Mucosa of gallbladder (tissue), 1 donor: ENCODE measurements around the gene MIB1. TPM values are rescaled to one million over a fixed set of nuclear protein-coding genes. Genes with fewer than 3 reads are reported as not detected.
"Not testable (repeated sequence)": the region's sequence is repeated elsewhere in the genome, so short reads cannot be mapped to it uniquely, and the experiment has no call there.

ENCODE experiments used
- DNase-seq: peaks from one replicate; pipeline ENCODE4 v3.0.0-alpha.2; 2020; ENCODE audit warnings: low spot score
- total RNA-seq: library from RNA; stranded (reverse); gene quantifications from one replicate; pipeline ENCODE4 v1.2.1, GENCODE V29; 2021
- donor health status: DM: no; HTN: no; CAD: no.

MIB1 gene
- total RNA-seq, 1 donor from 2014 or later, result 37.9 TPM

GRCh38 chr18:21743166-21743832, 2.7 kb downstream of the MIB1 start:
- no peak for DNase-seq

GRCh38 chr18:21745231-21745630, 4.6 kb downstream of the MIB1 start:
- no peak for DNase-seq

DNA sequence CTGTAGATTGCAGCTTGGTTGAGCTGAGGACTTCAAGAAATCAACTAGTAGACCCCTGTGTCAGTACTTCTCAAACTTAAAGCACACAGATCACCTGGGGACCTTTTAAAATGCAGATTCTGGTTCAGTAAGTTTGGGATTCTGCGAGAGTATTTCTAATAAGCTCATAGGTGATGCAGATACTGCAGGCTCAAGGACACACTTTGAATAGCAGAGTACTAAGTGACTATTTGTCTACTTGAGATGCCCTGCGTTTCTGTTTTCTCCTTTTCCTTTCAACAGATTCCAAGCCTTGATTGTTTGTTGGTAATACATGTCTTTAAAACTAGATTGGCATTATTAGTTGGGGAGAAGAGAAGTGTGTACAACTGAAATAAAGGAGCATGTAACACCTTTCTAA, 6.7 kb downstream of the MIB1 start:
- no peak for DNase-seq

DNA sequence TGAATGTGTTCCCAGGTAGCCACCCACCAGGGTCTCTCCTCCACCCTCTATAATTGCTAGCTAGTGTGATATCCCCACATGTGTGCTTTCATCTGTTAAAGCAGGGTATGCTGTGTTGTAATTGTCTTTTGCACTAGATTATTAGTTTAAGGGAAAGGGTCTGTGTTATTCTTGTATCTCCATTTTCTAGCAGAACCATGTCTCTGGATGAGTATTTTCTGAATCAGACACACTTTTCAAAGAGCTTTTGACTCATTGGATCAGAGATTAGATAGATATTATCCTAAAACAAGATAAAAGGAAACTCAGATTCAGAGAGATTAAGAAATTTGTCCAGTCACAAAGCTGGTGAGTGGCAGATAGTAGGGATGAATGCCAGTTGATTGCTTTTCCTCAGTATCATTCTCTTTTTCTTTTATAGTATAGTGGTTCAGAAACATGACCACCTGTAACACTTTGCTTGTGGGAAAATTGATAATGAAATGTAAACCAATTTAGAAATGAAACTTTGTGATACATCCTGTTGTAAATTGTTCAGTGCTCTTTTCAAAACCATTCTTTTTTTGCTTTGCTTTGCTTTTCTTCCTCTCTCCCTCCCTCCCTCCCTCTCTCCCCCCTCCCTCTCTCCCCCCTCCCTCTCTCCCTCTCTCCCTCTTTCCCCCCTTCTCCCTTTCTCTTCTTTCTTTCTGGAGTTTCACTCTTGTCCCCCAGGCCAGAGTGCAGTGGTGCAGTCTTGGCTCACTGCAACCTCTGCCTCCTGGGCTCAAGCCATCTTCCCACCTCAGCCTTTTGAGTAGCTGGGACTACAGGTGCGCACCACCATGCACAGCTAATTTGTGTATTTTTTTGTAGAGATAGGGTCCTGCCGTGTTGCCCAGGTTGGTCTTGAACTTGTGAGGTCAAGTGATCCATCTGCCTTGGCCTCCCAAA, 7.4 kb downstream of the MIB1 start:
- DNase-seq, result no peak

- no peak for DNase-seq
Measured at GRCh38 chr18:21757833-21758232, 17.2 kb downstream of the MIB1 start.

GRCh38 chr18:21759836-21760235, 19.2 kb downstream of the MIB1 start:
- DNase-seq, result no peak

- DNase-seq, result no peak
Measured at GRCh38 chr18:21760321-21760720, 19.7 kb downstream of the MIB1 start.

DNA sequence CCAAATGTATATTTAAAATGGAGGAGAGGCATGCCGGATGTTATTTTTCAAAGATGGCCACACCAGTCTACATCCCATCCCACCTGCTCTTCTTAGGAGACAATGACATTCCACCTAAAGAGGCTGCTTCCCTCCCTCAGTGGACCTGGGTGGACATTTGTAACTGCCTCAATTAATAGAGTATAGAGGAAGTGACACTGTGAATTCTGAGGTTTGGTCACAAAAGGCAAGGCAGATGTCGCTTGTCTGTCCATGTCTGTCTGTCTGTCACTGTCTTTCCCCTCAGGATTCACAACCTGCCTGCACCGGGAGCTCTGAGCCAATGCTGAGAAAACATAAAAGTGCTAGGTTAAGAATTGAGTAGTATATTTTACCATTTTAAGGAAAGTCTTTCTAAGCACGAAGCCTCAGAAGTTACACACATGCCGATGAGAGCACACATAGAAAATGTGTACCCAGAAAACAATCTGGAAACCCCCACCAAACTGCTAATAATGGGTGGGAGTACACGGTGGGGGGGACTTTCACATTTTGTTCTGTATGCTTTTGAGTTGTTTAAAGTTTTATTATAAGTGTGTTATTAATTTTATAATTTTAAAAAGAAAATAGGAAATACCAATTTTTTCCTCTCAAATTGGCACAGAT, 21.0 kb downstream of the MIB1 start:
- DNase-seq, result no peak

DNA sequence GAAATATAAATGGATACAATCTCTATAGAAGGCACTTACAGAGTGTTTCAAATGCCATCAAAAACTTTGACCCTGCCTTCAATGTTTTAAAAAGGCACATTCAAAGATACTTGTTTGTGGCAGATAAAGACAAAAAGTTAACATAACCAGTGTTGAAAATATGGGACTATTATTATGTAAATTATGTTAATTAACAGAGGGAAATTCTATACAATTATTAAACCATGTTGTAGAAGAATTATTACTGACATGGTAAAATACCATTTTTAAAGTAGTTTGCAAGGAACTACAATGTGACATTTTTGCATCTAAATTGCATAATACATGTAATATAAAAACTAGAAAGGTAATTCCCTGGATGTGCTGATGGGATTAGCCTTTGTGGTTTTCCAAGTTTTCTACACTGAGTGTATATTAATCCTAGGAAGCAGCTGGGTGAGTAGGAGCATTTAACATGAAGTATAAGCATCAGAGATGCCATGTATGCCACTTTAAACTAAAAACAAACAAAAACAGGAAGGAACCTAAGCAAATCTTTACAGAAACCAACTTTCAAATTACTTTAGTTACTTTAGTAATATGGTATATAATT, 21.7 kb downstream of the MIB1 start:
- DNase-seq, result no peak

- DNase-seq, result no peak
Measured at GRCh38 chr18:21763846-21764646, 23.5 kb downstream of the MIB1 start.

- no peak for DNase-seq
Measured at GRCh38 chr18:21769206-21769605, 28.6 kb downstream of the MIB1 start.

DNA sequence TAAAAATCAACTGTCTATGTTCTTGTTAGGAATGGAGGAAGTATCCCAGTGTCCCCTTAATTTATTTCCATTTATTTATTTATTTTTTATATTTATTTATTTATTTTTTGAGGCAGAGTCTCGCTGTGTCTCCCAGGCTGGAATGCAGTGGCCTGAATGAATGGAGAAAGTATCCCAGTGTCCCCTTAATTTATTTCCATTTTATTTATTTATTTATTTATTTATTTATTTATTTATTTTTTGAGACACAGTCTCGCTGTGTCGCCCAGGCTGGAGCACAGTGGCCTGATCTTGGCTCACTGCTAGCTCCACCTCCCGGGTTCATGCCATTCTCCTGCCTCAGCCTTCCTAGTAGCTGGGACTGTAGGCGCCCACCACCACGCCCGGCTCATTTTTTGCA, 34.1 kb downstream of the MIB1 start:
- DNase-seq, result no peak

DNA sequence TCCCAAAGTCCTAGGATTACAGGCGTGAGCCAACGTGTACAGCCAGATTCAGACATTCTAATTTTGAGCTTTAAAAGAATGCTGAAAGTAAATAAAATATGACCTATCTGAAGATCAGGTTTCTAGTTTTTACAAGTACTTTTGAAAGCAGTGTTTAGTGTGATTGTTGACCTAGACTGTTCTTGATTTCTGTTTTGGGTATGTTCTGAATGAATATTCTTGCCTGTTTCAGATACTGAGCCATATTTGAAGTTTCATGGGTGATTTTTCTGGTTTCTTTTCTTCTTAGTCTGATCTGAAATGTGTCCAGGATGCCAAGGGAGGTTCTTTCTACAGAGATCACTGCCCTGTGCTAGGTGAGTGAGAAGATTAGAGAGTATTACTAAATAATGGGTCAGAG, 37.2 kb downstream of the MIB1 start:
- no peak for DNase-seq

GRCh38 chr18:21786526-21786925, 45.9 kb downstream of the MIB1 start:
- no peak for DNase-seq

- DNase-seq, result not testable (repeated sequence)
Measured at GRCh38 chr18:21796089-21796488, 55.5 kb downstream of the MIB1 start.

- DNase-seq, result no peak
Measured at GRCh38 chr18:21798126-21798525, 57.5 kb downstream of the MIB1 start.

DNA sequence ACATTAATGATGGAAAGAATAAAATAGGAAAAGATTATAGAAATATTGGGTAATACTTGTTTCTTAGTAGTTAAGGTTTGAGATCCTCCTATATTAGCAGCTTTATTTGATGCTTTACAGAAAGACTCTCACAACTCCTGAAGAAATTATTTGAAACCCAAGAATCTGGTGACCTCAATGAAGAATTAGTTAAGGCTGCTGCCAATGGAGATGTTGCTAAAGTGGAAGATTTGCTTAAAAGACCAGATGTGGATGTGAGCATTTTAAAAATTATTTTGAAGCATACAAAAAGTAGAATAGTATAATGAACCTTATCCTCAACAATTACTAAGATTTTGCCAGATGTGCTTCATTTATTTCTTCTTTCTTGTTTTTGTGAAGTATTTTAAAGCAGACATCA, 59.1 kb downstream of the MIB1 start:
- no peak for DNase-seq

DNA sequence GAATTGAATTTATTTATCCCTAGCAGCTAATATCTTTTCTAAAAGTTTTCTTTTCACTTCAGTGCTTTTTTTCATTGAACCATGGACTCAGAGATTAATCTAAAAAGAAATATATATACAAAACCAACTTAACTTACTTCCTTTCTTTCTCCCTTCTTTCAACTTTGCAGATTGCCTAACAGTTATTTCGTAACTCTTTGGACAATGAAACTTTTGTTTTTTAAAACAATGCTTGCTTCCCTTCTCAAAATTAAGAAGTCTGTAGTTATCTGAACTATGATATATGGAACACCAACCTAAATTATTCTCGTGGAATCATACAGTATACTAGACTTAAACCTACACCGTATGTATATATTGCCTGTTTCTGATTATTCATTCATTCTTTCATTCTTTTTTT, 62.9 kb downstream of the MIB1 start:
- DNase-seq, result no peak

DNA sequence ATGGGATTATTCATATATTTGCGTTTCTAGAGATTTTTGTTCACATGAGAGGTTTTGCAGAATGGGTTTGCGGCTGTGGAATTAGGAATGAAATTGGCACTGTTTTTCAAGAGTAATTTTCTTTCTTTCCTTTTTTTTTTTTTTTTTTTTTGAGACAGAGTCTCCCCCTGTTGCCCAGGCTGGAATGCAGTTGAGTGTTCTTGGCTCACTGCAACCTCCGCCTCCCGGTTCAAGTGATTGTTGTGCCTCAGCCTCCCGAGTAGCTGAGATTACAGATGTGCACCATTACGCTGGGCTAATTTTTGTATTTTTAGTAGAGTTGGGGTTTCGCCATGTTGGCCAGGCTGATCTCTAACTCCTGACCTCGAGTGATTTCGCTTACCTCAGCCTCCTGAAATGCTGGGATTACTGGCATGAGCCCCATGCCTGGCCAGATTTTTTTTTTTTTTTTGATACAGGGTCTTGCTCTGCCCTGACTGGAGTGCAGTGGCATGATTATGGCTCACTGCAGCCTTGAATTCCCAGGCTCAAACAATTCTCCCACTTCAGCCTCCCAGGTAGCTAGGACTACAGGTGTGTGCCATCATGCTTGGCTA, 65.3 kb downstream of the MIB1 start:
- DNase-seq, result no peak

- DNase-seq, result no peak
Measured at GRCh38 chr18:21808185-21808584, 67.6 kb downstream of the MIB1 start.

DNA sequence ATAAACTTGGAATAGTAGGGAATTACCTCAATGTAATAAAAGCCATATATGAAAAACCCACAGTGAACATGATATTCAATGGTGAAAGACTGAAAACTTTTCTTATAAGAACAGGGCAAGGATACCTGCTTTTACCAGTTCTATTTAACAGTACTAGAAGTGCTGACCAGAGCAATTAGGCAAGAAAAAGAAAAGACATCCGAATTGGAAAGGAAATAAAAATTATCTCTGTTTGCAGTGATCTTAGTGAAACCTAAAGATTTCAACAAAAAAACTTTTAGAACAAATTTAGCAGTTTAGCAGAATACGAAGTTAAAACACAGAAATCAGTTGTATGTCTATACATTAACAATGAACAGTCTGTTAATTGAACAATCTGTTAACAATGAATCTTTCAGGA, 69.1 kb downstream of the MIB1 start:
- no peak for DNase-seq
